ENCODE results near the gene PCDHGA2. TPM values are rescaled to one million over a fixed set of nuclear protein-coding genes. Genes with fewer than 3 reads are reported as not detected.
"Not testable (repeated sequence)": the region's sequence is repeated elsewhere in the genome, so short reads cannot be mapped to it uniquely, and the experiment has no call there.

PCDHGA2 gene
- total RNA-seq, 2 experiments from 2014 or later, result not detected

GRCh38 chr5:141340781-141341354, 2.3 kb downstream of the PCDHGA2 start:
- H3K27me3 Mint-ChIP-seq, result peaks cover 91% of the 10 kb centered on the region
- not testable (repeated sequence) for DNase-seq, H3K4me3 Mint-ChIP-seq, H3K27ac Mint-ChIP-seq, H3K4me1 Mint-ChIP-seq
- H3K9me3 Mint-ChIP-seq, result peaks cover 45% of the 10 kb centered on the region
- H3K36me3 Mint-ChIP-seq, result peaks cover 18% of the 10 kb centered on the region

GRCh38 chr5:141342773-141343172, 4.2 kb downstream of the PCDHGA2 start:
- H3K36me3 Mint-ChIP-seq, result peaks cover 17% of the 10 kb centered on the region
- H3K9me3 Mint-ChIP-seq, result peaks cover 34% of the 10 kb centered on the region

GRCh38 chr5:141343242-141343952, 4.8 kb downstream of the PCDHGA2 start, which contains the start of gene PCDHGA3:
TSS of gene PCDHGA3 (plus strand) at chr5:141343829. CDS start at chr5:141344034, 205 bp downstream.
- H3K27me3 Mint-ChIP-seq, result peaks cover 87% of the 10 kb centered on the region
- no peak for DNase-seq
- H3K4me1 Mint-ChIP-seq, result peaks cover 2% of the 10 kb centered on the region
- H3K4me3 Mint-ChIP-seq, result peak within 1 kb of the TSS; percentile 29
- H3K9me3 Mint-ChIP-seq, result peaks cover 28% of the 10 kb centered on the region
- H3K27ac Mint-ChIP-seq, result no peak within 1 kb of the TSS
- H3K36me3 Mint-ChIP-seq, result peaks cover 17% of the 10 kb centered on the region

More at GRCh38 chr5:141342773-141343172, 4.2 kb downstream of the PCDHGA2 start:
- H3K27me3 Mint-ChIP-seq, result peaks cover 90% of the 10 kb centered on the region
- H3K4me1 Mint-ChIP-seq, result peaks cover 2% of the 10 kb centered on the region
- no peak for DNase-seq
- no peak overlapping the region for H3K27ac Mint-ChIP-seq
- H3K4me3 Mint-ChIP-seq, result no peak overlapping the region

- Mint-ChIP-seq H3K4me3 (peak overlapping the region; percentile 29), H3K27me3 (peaks cover 87% of the 10 kb centered on the region), H3K9me3 (peaks cover 24% of the 10 kb centered on the region), H3K36me3 (peaks cover 17% of the 10 kb centered on the region), H3K27ac (no peak overlapping the region), H3K4me1 (peaks cover 2% of the 10 kb centered on the region)
- no peak for DNase-seq
Observed at GRCh38 chr5:141343953-141344463, 5.4 kb downstream of the PCDHGA2 start.

DNA sequence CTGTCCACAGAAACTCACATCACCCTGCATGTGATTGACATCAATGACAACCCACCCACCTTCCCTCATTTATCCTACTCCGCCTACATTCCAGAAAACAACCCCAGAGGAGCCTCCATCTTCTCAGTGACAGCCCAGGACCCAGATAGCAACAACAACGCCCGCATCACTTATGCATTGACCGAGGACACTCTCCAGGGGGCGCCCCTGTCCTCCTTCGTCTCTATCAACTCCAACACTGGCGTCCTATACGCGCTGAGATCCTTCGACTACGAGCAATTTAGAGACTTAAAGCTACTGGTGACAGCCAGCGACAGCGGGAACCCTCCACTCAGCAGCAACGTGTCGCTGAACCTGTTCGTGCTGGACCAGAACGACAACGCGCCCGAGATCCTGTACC, 6.8 kb downstream of the PCDHGA2 start:
- Mint-ChIP-seq H3K36me3 (peaks cover 18% of the 10 kb centered on the region), H3K4me1 (peaks cover 2% of the 10 kb centered on the region), H3K27me3 (peaks cover 85% of the 10 kb centered on the region), H3K27ac (no peak overlapping the region), H3K9me3 (peaks cover 22% of the 10 kb centered on the region), H3K4me3 (no peak overlapping the region)
- DNase-seq, result no peak

- H3K9me3 Mint-ChIP-seq, result peaks cover 21% of the 10 kb centered on the region
- not testable (repeated sequence) for H3K4me1 Mint-ChIP-seq, H3K4me3 Mint-ChIP-seq, DNase-seq, H3K27ac Mint-ChIP-seq
- H3K27me3 Mint-ChIP-seq, result peaks cover 88% of the 10 kb centered on the region
- H3K36me3 Mint-ChIP-seq, result peaks cover 17% of the 10 kb centered on the region
Observed at GRCh38 chr5:141346017-141346416, 7.5 kb downstream of the PCDHGA2 start.

DNA sequence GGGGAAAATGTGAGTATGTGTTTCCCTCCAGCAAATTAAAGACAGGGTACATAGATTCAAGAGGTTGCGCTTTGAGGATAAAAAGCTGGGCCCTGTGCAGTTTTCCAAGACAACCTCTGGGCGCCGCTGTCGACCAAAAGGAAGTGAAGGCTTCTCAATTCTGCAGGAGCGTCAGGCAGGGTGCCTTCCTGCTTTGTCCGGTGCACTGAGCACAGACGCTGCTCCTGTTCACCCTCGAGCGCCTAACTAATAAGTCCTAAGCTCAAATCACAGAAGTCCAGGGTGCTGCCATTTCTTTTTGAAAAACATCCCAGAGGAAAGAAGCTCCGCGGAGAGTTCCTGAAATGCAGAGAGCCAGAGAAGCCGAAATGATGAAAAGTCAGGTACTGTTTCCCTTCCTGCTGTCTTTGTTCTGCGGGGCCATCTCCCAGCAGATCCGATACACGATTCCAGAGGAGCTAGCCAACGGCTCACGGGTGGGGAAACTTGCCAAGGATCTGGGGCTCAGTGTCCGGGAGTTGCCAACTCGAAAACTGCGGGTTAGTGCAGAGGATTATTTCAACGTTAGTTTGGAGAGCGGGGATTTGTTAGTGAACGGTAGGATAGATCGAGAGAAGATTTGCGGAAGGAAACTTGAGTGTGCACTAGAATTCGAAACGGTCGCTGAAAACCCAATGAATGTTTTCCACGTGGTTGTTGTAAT, 11.5 kb downstream of the PCDHGA2 start, which contains the start of gene PCDHGB1:
PCDHGB1 (plus strand) TSS at position 183 of the 703 bp plus-strand sequence; CDS start at position 345, 162 bp downstream.
- H3K27me3 Mint-ChIP-seq, result peaks cover 85% of the 10 kb centered on the region
- peak within 1 kb of the TSS; percentile 26 for H3K4me3 Mint-ChIP-seq
- H3K4me1 Mint-ChIP-seq, result no peaks in the 10 kb centered on the region
- peaks cover 16% of the 10 kb centered on the region for H3K36me3 Mint-ChIP-seq
- peaks cover 19% of the 10 kb centered on the region for H3K9me3 Mint-ChIP-seq
- no peak within 1 kb of the TSS for H3K27ac Mint-ChIP-seq
- DNase-seq, result no peak

GRCh38 chr5:141351591-141351990, 13.0 kb downstream of the PCDHGA2 start:
- no peak overlapping the region for H3K27ac Mint-ChIP-seq
- DNase-seq, result no peak
- H3K4me1 Mint-ChIP-seq, result no peaks in the 10 kb centered on the region
- H3K36me3 Mint-ChIP-seq, result peaks cover 17% of the 10 kb centered on the region
- peaks cover 88% of the 10 kb centered on the region for H3K27me3 Mint-ChIP-seq
- H3K4me3 Mint-ChIP-seq, result no peak overlapping the region
- peaks cover 25% of the 10 kb centered on the region for H3K9me3 Mint-ChIP-seq

DNA sequence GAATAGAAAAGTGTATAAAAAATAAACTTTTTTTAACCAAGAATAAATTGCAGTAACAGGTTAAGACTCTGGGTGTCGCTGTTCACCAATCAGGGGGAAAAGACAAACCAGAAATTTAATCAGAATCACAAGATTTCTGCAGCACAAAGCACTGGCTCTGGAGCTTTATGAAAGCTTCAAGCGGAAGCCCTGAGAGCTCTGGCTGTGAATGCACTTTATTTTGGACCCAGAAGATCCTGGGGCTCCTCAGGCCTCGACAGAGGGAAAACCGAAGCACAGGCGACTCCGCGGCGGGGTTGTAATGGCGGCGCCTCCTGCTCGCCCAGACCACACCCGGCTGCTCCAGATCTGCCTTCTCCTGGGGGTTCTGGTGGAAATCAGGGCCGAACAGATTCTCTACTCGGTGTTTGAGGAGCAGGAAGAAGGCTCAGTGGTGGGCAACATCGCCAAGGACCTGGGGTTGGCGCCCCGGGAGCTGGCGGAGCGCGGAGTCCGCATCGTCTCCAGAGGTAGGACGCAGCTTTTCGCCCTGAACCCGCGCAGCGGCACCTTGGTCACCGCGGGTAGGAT, 16.4 kb downstream of the PCDHGA2 start, which contains the start of gene PCDHGA4:
PCDHGA4 (plus strand) TSS at position 122 of the 570 bp plus-strand sequence; CDS start at position 209, 87 bp downstream.
- DNase-seq, result no peak
- Mint-ChIP-seq H3K27me3 (peaks cover 91% of the 10 kb centered on the region), H3K36me3 (peaks cover 20% of the 10 kb centered on the region), H3K4me3 (no peak within 1 kb of the TSS), H3K9me3 (peaks cover 33% of the 10 kb centered on the region), H3K27ac (no peak within 1 kb of the TSS), H3K4me1 (peaks cover 2% of the 10 kb centered on the region)

DNA sequence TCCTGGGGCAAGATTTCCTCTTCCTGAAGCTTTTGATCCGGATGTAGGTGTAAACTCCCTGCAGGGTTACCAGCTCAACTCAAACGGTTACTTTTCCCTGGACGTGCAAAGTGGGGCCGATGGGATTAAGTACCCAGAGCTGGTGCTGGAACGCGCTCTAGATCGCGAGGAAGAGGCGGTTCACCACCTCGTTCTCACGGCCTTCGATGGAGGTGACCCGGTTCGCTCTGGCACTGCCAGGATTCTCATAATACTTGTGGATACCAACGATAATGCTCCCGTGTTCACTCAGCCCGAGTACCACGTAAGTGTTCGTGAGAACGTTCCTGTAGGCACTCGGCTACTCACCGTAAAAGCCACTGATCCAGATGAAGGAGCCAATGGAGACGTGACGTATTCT, 17.1 kb downstream of the PCDHGA2 start:
- H3K4me1 Mint-ChIP-seq, result peaks cover 3% of the 10 kb centered on the region
- peaks cover 37% of the 10 kb centered on the region for H3K9me3 Mint-ChIP-seq
- no peak overlapping the region for H3K4me3 Mint-ChIP-seq
- no peak for DNase-seq
- no peak overlapping the region for H3K27ac Mint-ChIP-seq
- H3K27me3 Mint-ChIP-seq, result peaks cover 91% of the 10 kb centered on the region
- H3K36me3 Mint-ChIP-seq, result peaks cover 18% of the 10 kb centered on the region

DNA sequence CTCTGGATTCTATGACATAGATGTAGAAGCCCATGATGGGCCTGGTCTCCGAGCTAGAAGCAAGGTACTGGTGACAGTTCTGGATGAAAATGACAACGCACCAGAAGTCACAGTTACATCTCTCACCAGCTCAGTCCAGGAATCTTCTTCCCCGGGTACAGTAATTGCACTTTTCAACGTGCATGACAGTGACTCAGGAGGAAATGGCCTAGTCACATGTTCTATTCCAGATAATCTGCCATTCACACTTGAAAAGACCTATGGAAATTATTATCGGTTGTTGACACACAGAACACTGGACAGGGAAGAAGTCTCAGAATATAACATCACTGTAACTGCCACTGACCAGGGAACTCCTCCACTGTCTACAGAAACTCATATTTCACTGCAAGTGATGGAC, 17.6 kb downstream of the PCDHGA2 start:
- DNase-seq, result no peak
- Mint-ChIP-seq H3K4me3 (no peak overlapping the region), H3K9me3 (peaks cover 42% of the 10 kb centered on the region), H3K4me1 (peaks cover 5% of the 10 kb centered on the region), H3K27me3 (peaks cover 91% of the 10 kb centered on the region), H3K36me3 (peaks cover 23% of the 10 kb centered on the region), H3K27ac (no peak overlapping the region)

DNA sequence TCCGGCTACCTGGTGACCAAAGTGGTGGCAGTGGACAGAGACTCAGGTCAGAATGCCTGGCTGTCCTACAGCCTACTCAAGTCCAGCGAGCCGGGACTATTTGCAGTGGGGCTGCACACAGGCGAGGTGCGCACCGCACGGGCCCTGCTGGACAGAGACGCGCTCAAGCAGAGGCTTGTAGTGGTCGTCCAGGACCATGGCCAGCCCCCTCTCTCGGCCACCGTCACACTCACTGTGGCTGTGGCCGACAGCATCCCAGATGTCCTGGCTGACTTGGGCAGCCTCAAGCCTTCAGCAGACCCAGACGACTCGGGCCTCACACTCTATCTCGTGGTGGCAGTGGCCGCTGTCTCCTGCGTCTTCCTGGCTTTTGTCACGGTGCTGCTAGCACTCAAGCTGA, 18.4 kb downstream of the PCDHGA2 start:
- H3K9me3 Mint-ChIP-seq, result peaks cover 44% of the 10 kb centered on the region
- H3K36me3 Mint-ChIP-seq, result peaks cover 27% of the 10 kb centered on the region
- no peak overlapping the region for H3K27ac Mint-ChIP-seq
- peaks cover 90% of the 10 kb centered on the region for H3K27me3 Mint-ChIP-seq
- peaks cover 5% of the 10 kb centered on the region for H3K4me1 Mint-ChIP-seq
- H3K4me3 Mint-ChIP-seq, result no peak overlapping the region
- DNase-seq, result no peak

- Mint-ChIP-seq H3K4me3 (peak within 1 kb of the TSS; percentile 75), H3K27ac (peak within 1 kb of the TSS; percentile 3), H3K4me1 (peaks cover 5% of the 10 kb centered on the region), H3K9me3 (peaks cover 49% of the 10 kb centered on the region), H3K27me3 (peaks cover 93% of the 10 kb centered on the region), H3K36me3 (peaks cover 36% of the 10 kb centered on the region)
- DNase-seq, result no peak
Observed at GRCh38 chr5:141359790-141360426, 21.3 kb downstream of the PCDHGA2 start, which contains the start of gene PCDHGB2. TSS of gene PCDHGB2 (plus strand) at chr5:141359994. CDS start at chr5:141360136, 142 bp downstream.

DNA sequence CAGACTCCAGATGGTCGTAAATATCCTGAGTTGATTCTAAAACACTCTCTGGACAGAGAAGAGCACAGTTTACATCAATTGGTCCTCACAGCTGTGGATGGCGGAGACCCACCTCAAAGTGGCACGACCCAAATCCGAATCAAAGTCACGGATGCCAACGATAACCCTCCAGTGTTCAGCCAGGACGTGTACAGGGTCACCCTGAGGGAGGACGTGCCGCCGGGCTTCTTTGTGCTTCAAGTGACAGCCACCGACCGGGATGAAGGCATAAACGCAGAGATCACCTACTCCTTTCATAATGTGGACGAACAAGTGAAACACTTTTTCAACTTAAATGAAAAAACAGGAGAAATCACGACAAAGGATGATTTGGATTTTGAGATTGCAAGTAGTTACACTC, 22.1 kb downstream of the PCDHGA2 start:
- Mint-ChIP-seq H3K4me1 (peaks cover 5% of the 10 kb centered on the region), H3K27ac (no peak overlapping the region), H3K27me3 (peaks cover 93% of the 10 kb centered on the region), H3K9me3 (peaks cover 53% of the 10 kb centered on the region), H3K36me3 (peaks cover 40% of the 10 kb centered on the region), H3K4me3 (no peak overlapping the region)
- no peak for DNase-seq

All from activated naive CD8-positive, alpha-beta T cell treated with anti-CD3 and anti-CD28 coated beads for 36 hours (primary cell).